Stimulated activated naive CD8-positive, alpha-beta T cell treated with anti-CD3 and anti-CD28 coated beads, Interleukin-15, Interleukin-2, amounts not matched to agents 100 U/mL and 50 U/mL, for 24 hours (primary cell): ENCODE measurements around the gene SRMS.
A peak's percentile ranks its signal among the peaks of the same experiment; 100 is the strongest.

Experiments used
- ATAC-seq: fragments of 150-1000 bp; cut with Tn5 transposase; one replicate; pipeline ENCODE4 v1.10.0; 2021
- DNase-seq: peaks from one replicate; pipeline ENCODE4 v3.0.0; 2021

SRMS gene

GRCh38 chr20:63552481-63553249 lies 5.1 kb upstream of the SRMS start:
- no peak for ATAC-seq
- peak; percentile 32 for DNase-seq

DNA sequence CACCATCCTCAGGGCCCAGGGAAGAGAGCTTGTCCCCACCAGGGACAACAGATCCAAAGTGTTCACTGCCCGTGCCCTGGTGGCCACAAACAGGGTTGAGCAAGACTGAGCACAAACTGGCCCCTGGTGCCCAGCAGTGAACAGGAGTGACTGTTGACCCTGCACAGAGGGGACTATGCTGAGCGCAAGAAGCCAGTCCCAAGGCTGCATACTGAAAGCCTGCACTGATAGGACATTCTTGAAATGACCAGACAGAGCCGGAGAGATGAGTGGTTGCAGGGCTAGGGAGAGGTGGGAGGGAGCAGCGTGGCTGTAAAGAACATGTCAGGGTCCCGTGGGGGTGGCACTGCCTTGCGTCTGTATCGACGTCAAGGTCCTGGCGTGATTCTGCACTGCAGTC lies 3.5 kb upstream of the SRMS start:
- DNase-seq (no peak), ATAC-seq (no peak)

DNA sequence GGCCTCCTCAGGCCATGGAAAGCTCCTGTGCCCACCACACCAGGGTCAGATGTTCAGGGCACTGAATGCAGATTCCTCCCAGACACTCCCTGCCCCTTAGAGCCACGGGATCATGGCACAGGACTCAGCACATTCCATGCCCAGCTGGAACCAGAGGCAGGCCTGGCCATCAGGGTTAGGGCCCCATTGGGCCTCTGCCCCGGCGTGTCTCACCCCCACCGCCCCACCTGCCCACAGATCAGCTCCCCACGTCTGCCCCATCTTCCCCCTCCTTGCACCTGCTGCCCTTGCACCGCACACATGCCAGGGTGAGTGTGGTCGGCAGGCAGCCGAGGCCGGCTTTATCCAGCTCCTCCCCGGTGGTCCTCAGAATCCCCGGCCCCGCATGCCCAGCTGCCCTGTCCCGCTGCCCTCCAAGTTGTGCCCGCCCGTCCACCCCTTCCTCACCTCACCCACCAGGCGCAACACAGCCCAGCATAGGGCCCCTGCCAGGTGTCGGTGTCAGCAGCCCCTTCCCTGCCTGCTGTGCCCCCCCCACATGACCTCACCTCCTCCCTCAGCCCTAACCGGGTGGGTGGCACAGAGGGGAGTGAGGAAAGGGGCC lies 2.2 kb upstream of the SRMS start:
- DNase-seq, result no peak
- no peak for ATAC-seq

- DNase-seq, result no peak
- ATAC-seq, result no peak
Measured at GRCh38 chr20:63549019-63549418, 1.5 kb upstream of the SRMS start.

GRCh38 chr20:63548542-63548941 lies 993 bp upstream of the SRMS start:
- ATAC-seq, result no peak
- no peak for DNase-seq

DNA sequence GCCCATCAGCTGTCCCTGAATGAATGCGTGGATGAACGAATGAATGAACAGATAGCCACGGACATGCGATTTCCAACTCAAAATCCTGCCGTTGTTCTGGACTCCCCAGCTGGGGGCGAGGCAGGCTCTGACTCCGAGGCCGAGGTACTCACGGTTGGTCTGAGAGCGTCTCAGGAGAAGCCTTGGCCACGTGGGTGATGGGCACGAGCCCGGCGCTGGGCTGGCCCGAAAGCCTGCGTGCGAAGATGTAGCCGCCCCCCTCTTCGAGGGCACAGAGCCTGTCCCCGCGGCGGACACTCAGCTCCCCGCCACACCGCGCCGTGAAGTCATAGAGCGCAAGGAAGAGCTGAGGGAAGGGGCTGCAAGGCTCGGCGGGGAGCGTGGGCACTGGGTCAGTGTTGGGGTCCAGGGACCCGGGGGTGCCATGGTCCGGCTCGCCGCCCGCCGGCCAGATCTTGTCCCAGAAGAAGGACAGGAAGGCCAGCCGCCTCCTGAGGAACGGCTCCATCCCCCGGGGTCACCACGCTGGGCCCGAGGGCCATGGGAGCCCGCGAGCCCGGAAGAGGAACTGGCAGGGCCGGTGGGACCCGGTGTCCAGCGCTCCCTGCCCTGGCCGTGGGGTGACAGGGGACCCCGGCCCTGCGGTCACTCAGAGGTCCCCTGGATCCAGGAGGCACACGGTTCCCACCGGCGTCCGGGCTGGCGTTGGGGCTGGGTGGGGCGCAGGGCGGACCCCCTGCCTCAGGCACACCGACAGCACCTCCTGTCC lies 409 bp downstream of the SRMS start:
- ATAC-seq, result no peak

DNA sequence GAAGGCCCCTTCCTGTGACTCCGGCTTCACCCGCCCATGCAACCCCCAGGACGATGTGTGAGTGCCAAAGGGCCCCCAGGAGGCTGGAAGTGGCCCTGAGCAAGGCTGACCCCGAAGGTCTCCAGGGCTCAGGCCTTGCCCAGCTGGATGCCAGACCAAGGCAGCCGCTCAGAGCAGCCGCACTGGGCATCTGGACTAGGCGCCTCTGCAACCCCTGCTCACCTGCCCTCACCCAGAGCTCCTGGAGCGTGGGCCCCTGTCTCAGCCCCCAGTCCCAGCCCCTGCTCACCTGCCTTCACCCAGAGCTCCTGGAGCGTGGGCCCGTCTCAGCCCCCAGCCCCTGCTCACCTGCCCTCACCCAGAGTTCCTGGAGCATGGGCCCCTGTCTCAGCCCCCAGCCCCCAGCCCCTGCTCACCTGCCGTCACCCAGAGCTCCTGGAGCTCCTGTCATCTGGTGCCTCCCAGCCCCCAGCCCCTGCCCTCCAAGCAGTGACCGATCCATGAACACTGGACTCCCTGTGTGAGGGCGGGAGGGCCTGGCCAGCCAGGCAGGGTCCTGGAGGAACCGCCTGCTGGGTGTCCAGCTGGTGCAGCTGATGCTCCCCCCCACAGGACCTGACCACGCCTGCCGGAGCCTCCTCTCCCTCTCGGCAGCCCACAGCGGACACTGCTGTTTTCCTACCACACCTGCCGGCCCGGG lies 1.1 kb downstream of the SRMS start:
- DNase-seq (no peak), ATAC-seq (no peak)

More for the DNA sequence above, 409 bp downstream of the SRMS start:
- DNase-seq, result no peak

DNA sequence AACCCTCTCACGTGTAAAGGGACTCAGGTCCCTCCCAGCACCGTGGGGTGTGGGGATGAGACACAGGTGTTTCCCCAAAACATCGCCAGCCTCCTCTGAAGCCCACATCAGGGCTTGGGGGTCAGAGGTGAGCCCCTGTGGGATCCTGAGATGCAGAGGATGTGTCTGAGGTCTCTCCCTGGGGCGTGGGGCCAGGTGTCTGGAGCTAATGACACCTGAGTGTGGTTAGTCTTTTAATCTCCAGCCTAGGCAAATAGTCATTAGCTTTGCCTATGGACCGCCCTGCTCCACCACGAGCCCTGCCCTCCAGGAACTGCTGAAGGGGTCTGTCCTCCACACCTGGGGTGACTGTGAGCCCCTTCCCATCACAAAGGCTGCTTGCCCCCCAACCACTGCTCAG lies 1.7 kb downstream of the SRMS start:
- ATAC-seq (no peak), DNase-seq (no peak)

DNA sequence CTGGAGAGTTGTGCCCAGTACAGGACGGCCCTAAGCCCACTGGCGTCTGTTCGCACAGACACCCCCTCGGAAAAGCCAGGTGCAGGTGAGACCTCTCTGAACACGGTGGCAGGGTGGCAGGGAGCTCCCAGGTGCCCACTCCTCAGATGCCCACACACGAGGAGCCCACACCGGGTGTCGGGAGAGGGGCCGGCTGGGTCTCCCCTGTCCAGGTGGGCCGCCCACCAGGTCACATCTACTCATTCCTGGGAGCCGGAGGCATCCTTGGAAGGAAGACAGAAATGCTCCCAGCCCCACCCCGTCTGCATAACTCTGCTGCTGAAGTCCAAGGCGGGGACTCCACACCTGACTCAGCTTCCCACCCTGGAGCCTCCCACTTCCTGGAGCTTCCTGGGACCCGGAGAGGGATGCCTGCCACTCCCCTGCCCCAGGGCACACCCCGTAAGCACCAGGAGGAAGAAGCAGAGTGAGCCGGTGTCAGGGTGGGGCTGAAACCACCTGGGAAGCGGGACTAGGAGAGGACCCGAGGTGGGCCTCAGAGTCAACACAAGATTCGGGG lies 2.5 kb downstream of the SRMS start:
- no peak for ATAC-seq

GRCh38 chr20:63544241-63544957 lies 3.1 kb downstream of the SRMS start:
- ATAC-seq (no peak), DNase-seq (no peak)

More for the DNA sequence above, 2.5 kb downstream of the SRMS start:
- DNase-seq, result no peak

- ATAC-seq (no peak), DNase-seq (no peak)
Measured at GRCh38 chr20:63543733-63544132, 3.8 kb downstream of the SRMS start.

GRCh38 chr20:63543131-63543530 lies 4.4 kb downstream of the SRMS start:
- no peak for ATAC-seq
- DNase-seq, result no peak

DNA sequence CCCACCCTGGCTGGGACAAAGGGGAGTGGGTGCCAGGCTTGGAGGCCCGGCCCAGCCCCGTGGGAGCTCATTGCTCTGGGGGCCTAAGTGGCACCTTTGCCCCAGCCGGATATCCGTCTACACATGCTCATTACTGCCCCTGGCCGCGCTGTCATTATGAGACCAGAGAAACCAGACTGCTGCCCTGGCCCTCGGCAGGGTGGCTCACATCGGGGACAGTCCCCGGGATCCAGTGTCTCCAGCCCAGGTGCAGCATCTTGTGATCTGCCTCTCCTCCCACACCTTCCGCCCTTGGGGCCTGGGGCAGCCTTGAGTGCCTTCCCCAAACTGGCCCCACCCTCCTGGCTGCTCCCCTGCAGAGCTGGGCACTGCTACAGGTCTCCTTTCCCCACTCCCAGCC lies 4.9 kb downstream of the SRMS start:
- DNase-seq (no peak), ATAC-seq (no peak)

GRCh38 chr20:63542031-63542559 lies 5.5 kb downstream of the SRMS start:
- no peak for ATAC-seq
- DNase-seq, result no peak

DNA sequence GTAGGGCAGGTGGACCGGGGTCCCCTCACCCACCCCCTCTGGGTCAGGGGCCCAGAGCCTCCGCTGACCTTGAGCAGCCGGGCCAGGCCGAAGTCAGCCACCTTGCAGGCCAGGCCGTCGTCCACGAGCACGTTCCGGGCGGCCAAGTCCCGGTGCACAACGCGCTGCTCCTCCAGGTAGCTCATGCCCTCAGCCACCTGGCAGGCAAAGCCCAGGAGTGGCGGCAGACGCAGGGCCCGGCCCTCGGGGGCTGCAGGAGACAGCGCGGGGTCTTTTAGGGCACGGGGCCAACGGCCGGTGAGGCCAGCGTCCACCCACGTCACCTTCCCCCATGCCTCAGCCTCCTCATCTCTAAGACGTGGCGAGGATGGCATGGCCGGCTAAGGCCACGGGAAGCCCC lies 6.2 kb downstream of the SRMS start:
- no peak for DNase-seq
- no peak for ATAC-seq

DNA sequence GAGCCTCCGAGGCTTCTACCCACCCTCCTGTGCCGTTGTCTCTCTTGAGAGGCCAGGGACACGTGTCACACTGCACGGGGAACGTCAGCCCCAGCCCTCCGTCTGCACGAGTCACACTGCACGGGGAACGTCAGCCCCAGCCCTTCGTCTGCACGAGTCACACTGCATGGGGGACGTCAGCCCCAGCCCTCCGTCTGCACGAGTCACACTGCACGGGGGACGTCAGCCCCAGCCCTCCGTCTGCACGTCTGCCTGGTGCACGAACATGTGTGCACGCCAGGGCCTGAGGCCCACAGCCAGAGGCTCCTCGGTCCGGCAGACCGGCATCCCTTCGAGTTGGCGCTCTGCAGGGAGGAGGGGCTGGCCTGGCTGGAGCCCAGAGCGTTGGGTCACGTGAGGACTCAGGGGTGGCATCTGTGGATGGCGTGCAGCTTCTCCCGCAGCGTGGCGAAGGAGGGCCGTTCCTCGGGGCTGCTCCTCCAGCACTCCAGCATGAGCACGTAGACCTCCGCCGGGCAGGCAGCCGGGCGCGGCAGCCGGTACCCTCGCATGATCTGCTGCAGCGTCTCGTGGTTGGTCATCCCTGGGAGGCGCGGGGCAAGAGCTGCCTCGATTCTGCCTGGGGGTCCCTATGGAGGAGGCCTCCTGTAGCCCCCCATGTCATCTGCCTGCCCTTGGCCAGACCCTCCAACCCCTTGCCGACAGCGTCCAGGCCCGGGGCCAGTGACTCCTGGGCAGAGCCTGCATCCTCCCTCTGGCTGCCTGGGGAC lies 6.9 kb downstream of the SRMS start:
- DNase-seq, result peak; percentile 27
- ATAC-seq, result no peak

DNA sequence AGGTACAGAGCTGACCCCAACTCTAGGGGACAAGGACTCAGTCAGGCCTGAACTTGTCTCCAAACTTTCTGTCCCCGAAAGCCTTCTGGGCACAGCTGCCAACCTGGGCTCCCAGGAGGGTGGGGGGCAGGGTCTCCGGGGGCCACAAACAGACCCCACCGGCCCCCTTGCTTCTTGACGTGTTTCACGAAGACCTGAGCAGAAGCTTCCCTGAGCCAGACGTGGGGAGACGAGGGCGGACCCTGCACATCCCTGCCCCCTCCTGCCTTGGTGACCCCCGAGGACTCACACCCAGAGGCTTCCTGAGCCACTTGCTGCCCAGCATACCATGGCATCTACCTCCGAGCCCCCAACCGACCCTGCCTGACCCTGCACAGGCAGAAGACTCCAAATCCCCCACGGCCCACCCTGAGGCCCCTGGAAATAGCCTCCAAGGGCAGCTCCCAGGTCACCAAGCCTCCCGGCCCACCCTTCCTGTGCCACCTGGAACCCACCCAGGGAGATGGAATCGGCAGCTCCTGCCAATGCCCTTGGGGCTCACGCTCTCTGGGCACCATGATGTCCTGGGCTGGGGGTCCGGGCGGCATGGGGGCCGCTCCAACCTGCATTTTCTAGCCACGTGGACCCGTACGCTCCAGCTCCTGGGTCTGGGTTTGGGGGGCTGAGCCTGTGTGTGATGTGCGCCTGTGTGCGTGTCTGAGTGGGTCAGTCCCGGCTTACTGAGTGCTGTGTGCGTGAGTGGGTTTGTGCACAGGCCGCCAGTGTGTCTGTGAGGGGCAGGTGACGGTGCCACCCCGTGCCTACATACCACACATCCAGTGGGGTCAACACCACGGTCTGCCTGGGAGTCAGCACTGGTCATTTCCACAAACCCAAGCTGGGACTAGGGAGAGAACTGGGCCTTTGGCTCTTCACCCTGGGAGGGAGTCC lies 7.8 kb downstream of the SRMS start:
- DNase-seq, result no peak
- ATAC-seq, result no peak

DNA sequence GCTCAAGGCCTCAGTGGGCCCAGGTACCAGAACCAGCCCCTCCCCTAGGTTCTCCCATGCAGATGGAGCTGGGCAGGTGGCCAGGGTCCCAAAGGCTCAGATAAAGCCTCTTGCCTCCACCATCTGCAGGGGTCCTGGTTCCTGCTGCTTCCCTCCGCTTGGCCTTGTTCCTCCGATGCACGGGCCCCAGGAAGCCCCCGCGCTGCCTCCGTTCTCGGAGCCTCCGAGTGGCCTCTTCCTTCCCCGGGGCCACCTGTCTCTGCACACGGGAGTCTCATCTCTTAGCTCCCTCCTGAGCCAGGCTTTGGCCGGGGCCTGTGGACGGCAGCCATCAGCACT lies 8.5 kb downstream of the SRMS start:
- no peak for ATAC-seq
- DNase-seq, result no peak

DNA sequence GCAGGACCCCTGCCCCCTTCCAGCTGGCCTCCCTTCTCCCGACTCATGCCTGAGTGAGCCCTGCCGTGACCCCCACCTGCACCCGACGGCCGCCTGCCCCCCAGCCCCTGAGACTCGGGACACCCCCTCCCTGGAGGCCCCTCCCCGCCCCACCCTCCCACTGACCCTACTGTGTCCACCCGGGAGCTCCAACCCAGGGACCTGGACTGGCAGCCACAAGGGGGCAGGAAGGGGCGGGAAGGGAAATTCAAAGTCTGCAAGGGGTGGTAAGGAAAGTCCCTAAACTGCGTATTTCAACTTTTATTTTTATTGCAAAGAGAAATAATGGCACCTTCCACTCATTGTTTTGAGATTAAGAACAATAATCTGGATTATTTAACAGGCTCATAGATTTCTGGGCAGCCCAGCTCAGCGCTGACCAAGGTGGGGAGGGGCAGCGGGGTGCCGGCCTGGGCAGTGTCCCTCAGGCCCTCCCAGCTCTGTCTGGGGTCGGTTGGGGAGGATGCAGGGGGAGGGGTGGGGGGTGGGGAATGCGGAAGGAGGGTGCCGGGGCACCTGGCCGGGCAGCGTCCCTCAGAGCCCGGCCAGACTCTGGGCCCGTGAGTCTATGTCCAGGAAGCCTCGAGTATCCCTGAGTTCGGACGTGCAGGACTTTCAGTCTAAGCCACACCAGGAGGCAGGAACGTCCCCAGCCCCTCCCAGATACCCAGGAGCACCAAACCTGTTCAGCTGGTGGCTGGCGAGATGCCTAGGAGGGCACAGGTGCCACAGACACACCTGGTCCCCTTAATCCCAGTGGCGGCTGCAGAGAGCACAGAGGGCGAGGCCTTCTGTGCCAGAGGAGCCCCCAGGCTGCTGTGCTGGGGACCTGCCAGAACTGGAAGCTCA lies 9.1 kb downstream of the SRMS start:
- peak; percentile 48 for DNase-seq

More for the DNA sequence above, 9.1 kb downstream of the SRMS start:
- ATAC-seq, result no peak
